Renal cortical epithelial cell (primary cell): ENCODE measurements around the gene CDK6. TPM values are rescaled to one million over a fixed set of nuclear protein-coding genes. Genes with fewer than 3 reads are reported as not detected.
"Not testable (repeated sequence)": the region's sequence is repeated elsewhere in the genome, so short reads cannot be mapped to it uniquely, and the experiment has no call there.

Experiments
- DNase-seq: peaks from one replicate; pipeline ENCODE4 v3.0.0-alpha.2; 2011; ENCODE audit warnings: low read depth
- total RNA-seq: library from RNA; depleted of rRNA; stranded (reverse); fragments of >200 nt; gene quantifications from 2 replicates; pipeline ENCODE4 v1.2.3, GENCODE V29; 2014

CDK6 gene
- total RNA-seq, 1 donor from 2014 or later, result 138 TPM

DNA sequence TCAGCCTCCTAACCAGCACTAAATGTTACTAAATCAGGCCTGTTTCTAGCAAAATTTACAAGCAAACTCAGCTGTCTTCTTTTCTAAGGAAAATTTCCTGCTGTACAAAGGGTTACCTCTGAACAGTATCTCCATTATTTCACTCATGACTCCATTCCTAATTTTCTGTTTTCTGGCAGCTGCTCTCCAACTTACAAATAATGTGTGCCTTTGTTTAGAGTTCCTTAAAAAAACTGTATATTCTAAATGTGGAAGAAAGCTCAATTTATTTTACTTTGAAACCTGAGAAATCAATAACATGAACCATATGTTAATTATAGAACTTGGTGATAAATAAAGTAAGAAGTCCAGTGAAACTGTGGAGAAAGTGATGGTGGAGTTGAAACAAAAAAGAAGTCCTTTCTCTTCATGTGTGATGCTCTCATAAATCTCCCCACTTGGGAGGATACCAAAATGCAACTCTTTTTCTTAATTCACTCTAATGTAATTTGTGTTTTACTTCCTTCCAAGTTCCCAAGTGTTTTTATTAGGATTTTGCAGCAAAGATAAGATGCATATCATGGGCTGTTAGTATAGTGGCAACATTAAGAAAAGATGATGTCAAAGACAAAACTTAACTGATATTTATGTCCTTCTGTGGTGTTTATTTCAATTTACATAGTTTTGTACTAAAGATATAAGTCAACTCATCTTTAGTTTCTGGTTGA, 74.8 kb downstream of the CDK6 start:
- no peak for DNase-seq

DNA sequence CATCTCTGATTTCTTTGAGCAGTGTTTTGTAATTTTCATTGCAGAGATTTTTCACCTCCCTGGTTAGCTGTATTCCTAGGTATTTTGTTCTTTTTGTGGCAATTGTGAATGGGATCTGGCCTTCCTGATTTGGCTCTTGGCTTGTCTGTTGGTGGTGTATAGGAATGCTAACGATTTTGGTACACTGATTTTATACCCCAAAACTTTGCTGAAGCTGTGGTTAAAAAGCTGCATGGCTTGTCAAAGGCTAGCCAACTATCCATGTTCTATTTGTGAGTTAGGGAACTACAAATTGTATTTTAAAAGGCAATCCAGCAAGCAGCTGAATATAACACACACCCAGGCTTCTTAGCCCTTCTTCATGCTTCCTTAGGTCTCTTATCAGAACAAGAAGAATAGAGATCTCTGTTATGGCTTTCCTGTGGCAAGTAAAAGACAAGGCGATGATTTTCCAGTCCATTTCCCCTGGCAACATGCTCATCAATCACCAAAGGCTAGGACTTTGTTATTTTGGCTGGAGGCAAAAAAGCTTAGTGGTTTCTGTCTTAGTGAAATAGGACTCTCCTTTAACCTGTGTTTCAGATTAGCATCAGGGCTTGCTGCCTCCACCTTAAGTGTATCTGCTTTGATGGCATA, 77.5 kb downstream of the CDK6 start:
- peak; percentile 32 for DNase-seq

DNA sequence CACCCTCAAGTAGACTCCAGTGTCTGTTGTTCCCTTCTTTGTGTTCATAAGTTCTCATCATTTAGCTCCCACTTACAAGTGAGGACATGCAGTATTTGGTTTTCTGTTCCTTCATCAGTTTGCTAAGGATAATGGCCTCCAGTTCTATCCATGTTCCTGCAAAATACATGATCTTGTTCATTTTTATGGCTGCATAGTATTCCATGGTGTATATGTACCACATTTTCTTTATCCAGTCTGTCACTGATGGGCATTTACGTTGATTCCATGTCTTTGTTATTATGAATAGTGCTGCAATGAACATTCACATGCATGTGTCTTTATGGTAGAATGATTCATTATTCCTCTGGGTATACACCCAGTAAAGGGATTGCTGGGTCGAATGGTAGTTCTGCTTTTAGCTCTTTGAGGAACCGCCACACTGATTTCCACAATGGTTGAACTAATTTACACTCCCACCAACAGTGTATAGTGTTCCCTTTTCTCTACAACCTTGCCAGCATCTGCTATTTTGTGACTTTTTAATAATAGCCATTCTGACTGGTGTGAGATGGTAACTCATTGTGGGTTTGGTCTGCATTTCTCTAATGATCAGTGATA, 79.0 kb downstream of the CDK6 start:
- DNase-seq, result not testable (repeated sequence)

DNA sequence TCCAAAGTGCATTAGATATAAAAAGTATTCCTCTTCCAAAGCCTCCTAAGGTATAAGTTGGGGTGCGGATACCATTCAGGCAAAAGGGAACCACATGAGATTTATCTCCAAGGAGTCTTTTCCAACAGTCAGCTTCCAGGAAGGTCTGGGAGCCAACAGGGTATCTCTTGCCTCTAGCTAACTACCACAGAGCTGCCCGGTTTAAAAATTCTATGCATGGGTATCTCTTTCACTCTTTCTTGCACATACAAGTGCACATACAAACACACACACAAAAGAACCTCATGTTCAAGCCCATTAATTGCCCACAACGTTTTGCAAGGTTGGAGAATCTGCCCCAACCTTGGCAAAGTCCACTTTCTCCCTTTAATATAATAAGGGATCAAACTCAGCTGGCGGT, 80.7 kb downstream of the CDK6 start:
- no peak for DNase-seq

DNA sequence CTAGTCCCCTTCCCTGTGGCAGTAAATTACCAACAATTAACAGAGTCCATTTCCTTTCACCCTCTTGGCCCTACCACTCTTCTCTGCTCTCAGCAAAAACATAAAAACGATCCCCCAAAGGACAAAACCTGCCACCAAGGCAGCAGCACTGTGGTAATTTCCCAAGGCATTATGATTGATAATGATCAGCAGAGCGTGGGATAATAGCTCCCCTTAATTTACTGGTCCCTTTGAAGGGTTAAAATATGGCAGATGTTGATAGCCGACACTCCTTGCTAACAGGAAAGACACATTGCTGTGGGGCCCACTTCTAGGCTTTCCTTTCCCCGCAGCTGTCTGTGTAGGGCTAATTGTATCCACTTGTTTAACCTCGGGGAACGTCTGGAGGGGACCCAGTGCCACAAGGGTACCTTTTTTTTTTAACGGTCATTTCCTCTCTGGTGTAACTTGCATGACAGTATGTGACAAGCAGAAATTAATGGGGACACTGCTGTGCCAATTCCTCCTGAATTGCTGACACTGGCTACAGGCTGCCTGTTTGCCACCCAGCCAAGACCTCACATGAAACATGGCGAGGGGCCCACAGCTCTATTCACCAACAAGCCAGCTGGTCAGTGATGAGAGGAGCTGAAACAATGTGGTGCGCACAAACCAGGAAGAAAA, 81.3 kb downstream of the CDK6 start:
- DNase-seq, result no peak

DNA sequence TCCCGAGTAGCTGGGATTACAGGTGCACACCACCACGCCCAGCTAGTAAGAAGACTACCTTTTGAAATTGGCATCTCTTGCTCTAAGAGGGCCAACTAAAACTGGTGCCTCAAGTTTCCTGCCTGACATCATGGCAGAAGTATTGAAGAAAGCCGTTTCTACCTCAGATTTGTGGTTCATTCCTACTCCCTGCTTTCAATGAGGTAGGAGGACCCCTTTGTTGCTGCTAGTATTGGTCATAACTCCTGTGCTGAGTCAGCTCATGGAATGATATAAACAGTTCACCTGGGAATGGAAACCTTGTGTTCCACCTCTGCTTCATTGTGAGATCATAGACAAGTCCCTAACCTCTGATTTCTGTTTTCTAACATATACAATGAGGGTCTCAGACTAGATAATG, 82.8 kb downstream of the CDK6 start:
- DNase-seq, result peak; percentile 71

DNA sequence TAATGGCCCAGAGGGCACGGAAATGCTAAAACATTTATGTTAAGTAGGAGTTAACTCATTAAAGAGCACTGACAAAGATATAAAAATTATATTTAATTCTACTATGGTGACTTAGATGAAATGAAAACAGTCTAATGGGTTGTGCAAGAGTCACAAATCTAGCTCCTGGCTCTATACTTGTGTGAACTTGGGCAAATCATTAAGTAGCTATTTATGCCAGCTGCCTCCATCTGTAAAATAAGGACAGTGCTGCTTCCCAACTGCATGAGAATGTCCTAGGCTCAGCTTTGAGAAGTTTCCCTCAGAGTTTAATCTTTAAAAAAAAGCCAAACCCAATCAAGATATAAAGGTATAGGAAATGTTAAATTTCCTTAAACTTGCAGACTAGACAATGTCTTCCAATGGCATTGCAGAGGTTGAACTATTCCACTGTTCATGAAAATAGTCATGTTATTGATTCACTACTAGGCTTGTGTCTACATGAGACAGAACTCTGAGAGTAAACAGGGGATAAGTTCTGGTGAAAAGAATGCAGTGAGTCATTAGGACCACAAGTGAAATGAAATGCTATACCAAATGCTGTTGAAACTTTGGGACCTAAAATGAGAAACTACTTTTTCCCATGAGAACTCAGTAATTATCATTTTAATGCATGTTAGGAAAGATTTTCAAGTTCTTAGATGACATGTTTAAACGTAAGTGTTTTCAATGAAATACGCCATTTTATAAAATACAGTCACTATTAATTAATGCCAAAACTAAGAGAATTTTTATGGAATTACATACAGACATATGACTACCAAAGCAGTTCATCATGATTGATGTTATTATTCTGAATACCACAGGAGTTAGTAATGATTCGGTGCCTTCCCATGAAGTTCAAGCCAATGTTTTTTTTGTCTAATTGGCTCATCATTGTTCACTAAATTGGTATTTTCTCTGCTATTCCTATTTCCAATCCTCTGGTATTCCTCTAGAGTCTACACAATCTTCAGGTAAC, 84.2 kb downstream of the CDK6 start:
- DNase-seq, result peak; percentile 98

DNA sequence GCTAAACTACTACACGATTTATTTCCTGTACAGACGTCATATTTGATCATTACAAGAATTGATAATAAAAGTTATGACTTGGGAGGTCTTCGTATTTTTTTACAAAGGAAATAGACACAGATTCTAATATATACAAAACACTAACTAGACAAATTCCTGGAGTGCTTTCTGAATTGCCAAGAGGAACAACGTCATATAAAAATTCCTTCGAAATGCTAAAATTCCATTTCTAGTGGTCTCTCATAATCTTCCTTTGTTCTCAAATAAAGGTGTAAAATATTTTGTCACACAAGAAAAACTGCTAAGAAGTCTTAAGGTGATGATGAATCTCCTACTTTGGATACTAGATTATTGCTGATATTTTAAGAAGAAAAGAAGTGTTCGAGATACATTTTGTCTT, 85.4 kb downstream of the CDK6 start:
- DNase-seq, result no peak

DNA sequence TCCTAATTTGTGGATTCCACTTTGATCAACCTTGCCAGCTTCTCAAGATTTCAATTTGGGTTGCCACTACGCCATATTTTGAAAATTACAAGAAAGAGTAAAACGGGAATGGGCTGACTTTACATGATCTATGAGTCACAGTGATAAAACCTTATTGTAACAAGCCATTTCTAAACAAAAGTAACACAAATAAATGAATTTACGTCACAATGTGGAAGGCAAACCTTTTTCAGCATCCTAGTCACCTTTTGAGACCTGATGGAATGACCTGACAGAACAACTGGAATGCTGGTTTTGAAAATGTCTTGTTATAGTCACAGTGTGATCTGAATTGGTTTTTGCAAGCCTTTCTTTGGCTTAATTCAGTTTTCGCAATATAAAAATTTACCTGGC, 85.9 kb downstream of the CDK6 start:
- DNase-seq, result no peak

DNA sequence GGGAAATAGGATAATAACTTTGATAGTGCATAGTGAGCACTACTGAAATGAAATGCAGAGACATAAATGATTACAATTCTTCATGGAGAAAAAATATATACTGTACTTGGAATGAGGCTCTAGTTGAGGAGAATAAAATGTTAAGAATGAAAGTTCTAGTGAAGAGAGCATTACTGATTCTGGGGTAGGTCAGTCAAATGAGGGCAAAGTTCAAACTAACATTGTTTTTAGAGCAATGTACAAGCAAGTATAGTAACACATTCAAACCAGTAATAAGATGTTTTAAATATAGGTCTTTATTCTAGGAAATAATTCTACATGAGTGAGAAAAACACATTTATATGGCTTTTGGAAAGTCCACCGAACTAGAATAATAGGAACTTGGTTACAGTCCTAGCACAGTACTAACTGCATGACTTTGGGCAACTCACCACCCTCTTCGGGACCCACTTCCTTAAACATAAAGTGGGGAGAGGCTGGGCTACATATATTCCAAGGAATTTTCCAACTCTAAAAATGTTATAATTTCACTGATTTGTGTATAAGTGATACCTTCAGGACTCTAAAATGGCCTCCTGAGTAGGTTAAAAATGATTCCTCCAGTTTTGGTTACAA, 86.4 kb downstream of the CDK6 start:
- DNase-seq, result no peak

DNA sequence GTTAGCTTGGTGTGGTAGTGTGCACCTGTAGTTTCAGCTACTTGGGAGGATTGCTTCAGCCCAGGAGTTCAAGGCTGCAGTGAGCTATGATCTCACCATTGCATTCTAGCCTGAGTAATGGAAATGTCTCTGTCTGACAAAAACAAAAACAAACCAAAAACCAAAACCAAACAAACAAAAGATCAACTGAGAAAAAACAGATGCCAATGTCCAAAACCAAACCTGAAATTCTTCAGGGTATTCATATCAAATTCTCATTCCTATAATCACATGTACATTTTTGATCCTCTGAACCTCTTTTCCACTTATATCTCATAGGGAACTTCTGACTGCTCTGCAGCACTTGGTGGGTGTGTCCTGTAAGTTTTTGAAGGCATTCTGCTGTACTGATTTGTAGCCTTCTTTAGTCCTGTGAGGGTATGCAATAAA, 87.0 kb downstream of the CDK6 start:
- DNase-seq, result no peak

DNA sequence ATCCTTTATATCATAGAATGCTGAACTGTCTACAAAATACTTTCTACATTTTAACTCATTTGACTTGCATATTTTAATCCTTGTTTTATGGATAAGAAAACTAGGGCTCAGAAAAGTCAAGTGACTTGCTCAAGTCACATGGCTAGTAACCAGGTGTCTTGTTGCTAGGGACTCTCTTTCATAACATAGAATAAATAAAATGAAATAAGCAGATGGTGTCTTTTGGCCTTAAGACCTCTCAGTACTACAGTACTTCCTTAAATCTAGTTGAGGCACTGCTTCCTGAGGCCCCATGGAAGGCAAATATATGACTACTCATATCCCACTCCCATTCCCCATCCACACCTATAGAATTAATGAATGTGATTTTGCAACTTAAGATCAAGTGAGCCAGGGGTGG, 87.9 kb downstream of the CDK6 start:
- no peak for DNase-seq

DNA sequence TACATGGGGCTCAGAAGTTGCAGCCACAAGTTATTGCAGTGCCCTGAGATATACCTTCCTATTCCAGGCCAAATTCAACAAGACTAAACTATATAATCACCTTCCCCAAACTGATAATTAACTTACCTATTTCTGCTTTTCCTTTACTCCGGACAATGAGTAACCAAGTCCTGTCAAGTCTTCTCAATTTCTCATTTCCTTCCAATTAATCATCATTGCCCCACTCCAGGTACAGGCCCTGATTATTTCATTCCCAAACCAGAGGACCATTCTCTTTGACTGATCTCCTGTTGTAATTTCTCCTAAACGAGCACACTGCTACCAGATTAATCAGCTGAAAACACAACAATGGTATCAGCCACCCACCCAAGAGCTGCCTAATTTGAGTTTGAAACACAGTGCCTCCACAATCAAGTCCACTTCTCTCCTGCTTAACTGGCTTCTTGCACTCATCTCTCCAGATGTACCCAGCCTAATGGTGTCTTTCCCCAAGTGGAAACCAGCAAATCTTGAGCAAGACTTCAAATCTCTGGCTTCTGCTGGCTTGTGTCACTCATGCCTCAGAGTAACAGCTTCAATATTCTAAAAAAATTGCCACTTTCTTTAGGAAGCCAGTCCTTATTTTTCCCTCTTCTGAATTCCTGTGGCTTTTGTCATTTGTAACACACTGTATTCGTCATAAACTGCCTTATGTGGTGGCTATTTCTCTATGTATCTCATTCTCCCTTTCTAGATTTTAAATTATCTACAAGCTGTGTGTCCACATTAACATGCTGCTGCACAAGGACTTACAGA, 89.1 kb downstream of the CDK6 start:
- DNase-seq, result peak; percentile 84

DNA sequence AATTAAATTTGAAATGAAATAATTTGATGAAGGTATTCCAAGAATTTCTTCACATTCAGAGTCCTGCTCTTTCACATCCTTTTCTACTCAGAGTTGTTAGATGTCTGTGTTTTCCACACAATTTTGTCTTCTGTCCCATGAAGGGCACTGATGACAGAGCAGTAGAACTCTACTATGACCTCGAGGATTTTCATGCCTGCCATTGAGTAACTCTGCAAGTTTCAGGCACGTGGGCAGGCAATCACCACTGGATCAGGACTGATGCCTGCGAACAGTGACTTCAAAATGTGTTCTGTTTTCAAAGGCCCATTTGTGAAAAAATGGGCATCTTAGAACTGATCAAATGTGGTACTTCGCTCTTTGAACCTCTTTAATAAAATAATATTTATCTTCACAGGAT, 91.1 kb downstream of the CDK6 start:
- no peak for DNase-seq

DNA sequence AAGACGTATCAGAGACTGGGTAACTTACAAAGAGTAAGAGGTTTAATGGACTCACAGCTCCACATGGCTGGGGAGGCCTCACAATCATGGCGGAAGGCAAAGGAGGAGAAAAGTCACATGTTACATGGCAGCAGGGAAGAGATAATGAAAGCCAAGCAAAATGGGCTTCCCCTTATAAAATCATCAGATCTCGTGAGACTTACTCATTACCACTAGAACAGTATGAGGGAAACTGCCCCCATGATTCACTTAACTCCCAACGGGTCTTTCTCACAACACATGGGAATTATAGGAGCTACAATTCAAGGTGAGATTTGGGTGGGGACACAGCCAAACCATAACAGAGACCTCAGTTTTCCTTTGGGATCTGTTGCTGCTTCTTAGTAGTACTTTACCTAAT, 92.2 kb downstream of the CDK6 start:
- DNase-seq, result not testable (repeated sequence)

DNA sequence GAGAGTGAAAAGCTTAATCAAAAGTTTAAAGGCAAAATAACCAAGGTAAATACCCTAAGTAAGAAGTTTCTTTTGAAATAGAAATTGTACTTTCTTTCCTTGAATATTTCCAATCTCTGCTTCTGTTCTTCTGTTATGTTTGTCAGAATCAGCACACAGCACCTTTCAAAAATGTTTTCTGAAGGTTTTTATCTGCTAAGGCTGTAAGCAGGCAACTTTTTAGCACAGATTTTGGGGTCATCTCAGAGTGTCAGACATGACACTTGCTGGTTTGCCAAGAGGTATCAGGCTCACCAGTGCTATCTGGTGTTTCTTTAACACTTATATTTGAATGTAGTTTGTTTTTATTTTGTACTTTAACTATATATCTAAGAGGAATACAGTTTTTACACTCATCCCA, 94.2 kb downstream of the CDK6 start:
- DNase-seq, result no peak

DNA sequence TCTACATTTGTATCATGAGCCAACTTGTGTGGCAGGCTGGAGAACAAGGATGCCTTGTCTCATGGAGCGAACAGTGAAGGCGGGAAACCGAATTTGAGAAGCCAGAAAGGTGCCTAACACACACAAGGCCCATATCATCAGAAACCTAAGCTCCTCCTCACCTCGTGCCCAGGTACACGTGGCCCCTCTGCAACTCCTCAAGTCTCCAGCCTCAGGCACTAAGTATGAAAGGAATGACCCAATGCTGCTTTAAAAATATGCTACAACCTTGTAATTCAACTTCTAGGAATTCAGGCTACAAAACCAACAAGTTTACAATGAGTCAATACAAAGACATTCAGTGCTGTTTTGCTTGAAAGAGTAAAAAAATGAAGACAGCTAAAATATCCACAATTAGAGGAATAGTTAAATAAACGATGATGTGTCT, 95.7 kb downstream of the CDK6 start:
- peak; percentile 98 for DNase-seq

DNA sequence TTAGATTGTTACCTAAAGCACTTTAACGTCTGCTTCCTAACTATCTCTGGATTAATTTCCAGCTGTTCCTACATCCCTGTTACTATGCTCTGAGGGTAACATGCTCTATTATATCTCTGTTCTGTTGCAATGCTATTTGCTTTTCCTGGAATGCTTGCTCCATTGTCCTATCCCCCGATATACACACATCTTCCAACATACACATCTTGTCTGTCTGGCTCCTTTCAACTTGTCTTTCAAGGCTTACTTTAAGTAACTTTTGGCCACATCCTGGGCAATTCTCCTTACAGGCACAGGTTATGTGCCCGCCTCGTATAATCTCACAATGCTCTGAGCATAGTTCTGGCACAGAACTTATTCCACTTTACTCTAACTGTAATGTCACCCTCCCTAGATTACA, 96.2 kb downstream of the CDK6 start:
- no peak for DNase-seq

DNA sequence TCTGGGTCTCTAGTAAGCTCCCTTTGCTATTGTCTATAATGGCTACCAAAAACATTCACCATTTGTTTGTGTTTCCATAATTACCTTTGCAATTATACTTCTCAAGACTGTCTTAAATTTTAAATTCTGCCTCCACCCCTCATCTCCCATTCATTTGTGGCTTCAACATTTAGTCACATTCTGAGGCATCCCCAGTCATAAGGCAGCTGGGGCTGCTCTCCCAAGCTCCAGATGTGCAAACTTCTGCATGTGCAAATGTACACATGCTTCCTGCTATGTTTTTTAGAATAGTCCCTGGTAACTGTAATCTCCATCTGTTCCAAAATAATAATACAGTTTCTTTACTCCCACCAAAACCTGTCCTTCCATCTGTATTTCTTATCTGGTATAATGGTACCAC, 97.3 kb downstream of the CDK6 start:
- DNase-seq, result no peak

DNA sequence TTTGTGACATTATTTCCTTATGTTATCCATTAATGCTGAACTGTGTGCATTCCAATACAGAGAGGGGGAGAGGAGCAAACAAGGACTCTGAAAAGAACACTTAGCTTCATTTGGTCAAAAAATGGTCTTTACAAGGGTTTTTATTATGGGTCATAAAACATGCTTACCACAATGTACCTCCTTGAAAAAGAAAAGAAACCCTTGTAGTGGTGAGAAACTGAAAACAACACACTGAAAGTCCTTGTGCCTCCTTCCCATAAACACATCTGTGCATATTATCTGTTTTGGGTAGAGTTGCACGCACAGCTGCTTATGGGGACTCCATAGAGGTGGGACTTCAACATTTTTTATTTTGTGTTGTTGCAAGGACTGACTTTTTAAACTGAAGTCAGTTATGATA, 98.7 kb downstream of the CDK6 start:
- DNase-seq, result peak; percentile 56
